Gastroesophageal sphincter (tissue), 4 donors: ENCODE data around the gene UFM1. TPM values are rescaled to one million over a fixed set of nuclear protein-coding genes. Genes with fewer than 3 reads are reported as not detected.

ENCODE experiments used
- ATAC-seq: fragments of 150-250 bp; one replicate; pipeline ENCODE4 v1.9.1; 2016; ENCODE audit warnings: mild to moderate bottlenecking, moderate library complexity
- H3K27ac ChIP-seq, 4 donors: fragments of 200-600 bp; sonication (generic) in 3 of 4; 1 replicate in 3 of 4; 2 replicates in 1 of 4; pipeline ENCODE4 v1.5.1; 2016 to 2019
- H3K27me3 ChIP-seq: fragments of 200-600 bp; sonication (generic); one replicate; pipeline ENCODE4 v1.5.1; 2019
- H3K36me3 ChIP-seq, 2 donors: fragments of 200-600 bp; sonication (generic); one replicate each; pipeline ENCODE4 v1.5.1; 2019; ENCODE audit warnings: control low read depth in 1 of 2
- H3K4me1 ChIP-seq, 3 donors: fragments of 200-600 bp; sonication (generic); 1 replicate in 2 of 3; 2 replicates in 1 of 3; pipeline ENCODE4 v1.5.1; 2016 to 2019; ENCODE audit warnings: control low read depth in 2 of 3
- H3K4me3 ChIP-seq, 2 donors: fragments of 200-600 bp; sonication (generic); one replicate each; pipeline ENCODE4 v1.5.1; 2019; ENCODE audit warnings: mild to moderate bottlenecking in 1 of 2, moderate library complexity in 1 of 2
- H3K9me3 ChIP-seq, 3 donors: fragments of 200-600 bp; sonication (generic); one replicate each; pipeline ENCODE4 v1.5.1; 2017 to 2019; ENCODE audit warnings: control low read depth in 2 of 3
- EP300 ChIP-seq: sonication (generic); formaldehyde crosslinking; IDR thresholded peaks from one replicate; pipeline ENCODE4 v1.6.1; 2017; ENCODE audit warnings: antibody characterized with exemption, mild to moderate bottlenecking
- POLR2A ChIP-seq, 2 donors: fragments of 450-650 bp; IDR thresholded peaks; one replicate each; pipeline ENCODE4 v1.6.1; 2017; ENCODE audit warnings: antibody characterized with exemption in 2 of 2, mild to moderate bottlenecking in 2 of 2, moderate library complexity in 1 of 2
- POLR2AphosphoS5 ChIP-seq: sonication (generic); formaldehyde crosslinking; IDR thresholded peaks from one replicate; pipeline ENCODE4 v1.6.1; 2017; ENCODE audit warnings: antibody characterized with exemption
- WGBS, 2 donors: methylation state at CpG; one replicate each; pipeline ENCODE4 v1.1.5; 2018; ENCODE audit warnings: low coverage in 1 of 2; 5-methylcytosine and 5-hydroxymethylcytosine counted together
- total RNA-seq, 4 donors: library from RNA; depleted of rRNA; stranded (reverse); fragments of >200 nt; gene quantifications; one replicate each; pipeline ENCODE4 v1.1.0, GENCODE V29; 2016
- TF ChIP-seq, protein P1 (sequence below), 4 experiments: fragments of 200-600 bp in 2 of 4; fragments of 450-650 bp in 2 of 4; sonication (generic) in 1 of 4; IDR thresholded peaks; one replicate each; pipeline ENCODE4 v1.5.1; 2017 to 2019; ENCODE audit warnings: antibody characterized with exemption in 4 of 4, mild to moderate bottlenecking in 2 of 4, moderate library complexity in 2 of 4

The UFM1 gene
- total RNA-seq, 4 donors from 2014 or later = 37.9 to 66.2 (median 55.0) TPM

DNA sequence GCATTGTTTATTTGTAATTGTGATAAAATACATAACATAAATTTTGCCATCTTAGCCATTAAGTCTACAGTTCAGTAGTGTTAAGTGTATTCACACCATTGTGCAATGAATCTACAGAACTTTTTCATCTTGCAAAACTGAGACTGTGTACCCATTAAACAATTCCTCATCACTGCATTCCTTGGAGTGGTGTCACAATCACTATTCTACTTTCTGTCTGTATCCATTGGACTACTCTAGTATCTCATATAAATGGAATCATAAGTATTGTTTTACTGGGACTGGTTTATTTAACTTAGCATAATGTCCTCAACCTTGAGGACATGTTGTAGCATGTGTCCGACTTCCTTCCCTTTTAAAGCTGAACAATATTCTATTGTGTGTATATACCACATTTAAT is 36.8 kb downstream of the UFM1 start:
- 78 to 90% methylated on average over 1 of the region's 1 CpG for WGBS, 2 donors
- Histone ChIP-seq H3K4me1 (no peaks in the 10 kb centered on the region), H3K27ac (no peak overlapping the region), H3K36me3 (no peaks in the 10 kb centered on the region), H3K4me3 (no peak overlapping the region), H3K9me3 (peaks cover 0 to 2% (median 0%) of the 10 kb centered on the region in 3 donors), H3K27me3 (no peaks in the 10 kb centered on the region)
- no peak for ATAC-seq
- TF ChIP-seq POLR2A (IDR thresholded peaks at IDR 0.05) (no peak), POLR2AphosphoS5 (no peak), EP300 (no peak)
- TF ChIP-seq, protein P1, sequence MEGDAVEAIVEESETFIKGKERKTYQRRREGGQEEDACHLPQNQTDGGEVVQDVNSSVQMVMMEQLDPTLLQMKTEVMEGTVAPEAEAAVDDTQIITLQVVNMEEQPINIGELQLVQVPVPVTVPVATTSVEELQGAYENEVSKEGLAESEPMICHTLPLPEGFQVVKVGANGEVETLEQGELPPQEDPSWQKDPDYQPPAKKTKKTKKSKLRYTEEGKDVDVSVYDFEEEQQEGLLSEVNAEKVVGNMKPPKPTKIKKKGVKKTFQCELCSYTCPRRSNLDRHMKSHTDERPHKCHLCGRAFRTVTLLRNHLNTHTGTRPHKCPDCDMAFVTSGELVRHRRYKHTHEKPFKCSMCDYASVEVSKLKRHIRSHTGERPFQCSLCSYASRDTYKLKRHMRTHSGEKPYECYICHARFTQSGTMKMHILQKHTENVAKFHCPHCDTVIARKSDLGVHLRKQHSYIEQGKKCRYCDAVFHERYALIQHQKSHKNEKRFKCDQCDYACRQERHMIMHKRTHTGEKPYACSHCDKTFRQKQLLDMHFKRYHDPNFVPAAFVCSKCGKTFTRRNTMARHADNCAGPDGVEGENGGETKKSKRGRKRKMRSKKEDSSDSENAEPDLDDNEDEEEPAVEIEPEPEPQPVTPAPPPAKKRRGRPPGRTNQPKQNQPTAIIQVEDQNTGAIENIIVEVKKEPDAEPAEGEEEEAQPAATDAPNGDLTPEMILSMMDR (IDR thresholded peaks at IDR 0.05) = no peak

DNA sequence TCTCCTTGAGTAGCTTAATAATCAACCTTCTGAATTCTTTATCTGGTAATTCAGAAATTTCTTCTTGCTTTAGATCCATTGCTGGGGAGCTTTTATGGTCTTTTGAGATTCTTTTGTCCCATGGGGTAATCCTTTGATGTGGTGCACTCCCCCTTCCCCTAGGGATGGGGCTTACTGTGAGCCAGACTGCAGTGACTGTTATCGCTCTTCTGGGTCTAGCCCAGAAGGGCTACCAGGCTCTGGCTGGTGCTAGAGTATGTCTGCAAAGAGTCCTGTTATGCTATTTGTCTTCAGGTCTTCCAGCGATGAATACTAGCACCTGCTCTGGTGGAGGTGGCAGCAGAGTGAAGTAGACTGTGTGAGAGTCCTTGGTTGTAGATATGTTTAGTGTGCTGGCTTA is 41.7 kb downstream of the UFM1 start:
- WGBS, 2 donors = no CpG with 5 or more reads among the region's 2 CpGs
- H3K27me3 ChIP-seq = no peaks in the 10 kb centered on the region
- H3K9me3 ChIP-seq = peaks cover 0 to 2% (median 0%) of the 10 kb centered on the region in 3 donors
- H3K36me3 ChIP-seq = no peaks in the 10 kb centered on the region
- H3K27ac ChIP-seq = no peak overlapping the region
- TF ChIP-seq EP300 = no peak
- TF ChIP-seq POLR2AphosphoS5 = no peak
- TF ChIP-seq, protein P1 (IDR thresholded peaks at IDR 0.05) = no peak
- TF ChIP-seq POLR2A (IDR thresholded peaks at IDR 0.05) = no peak
- ATAC-seq = no peak
- no peaks in the 10 kb centered on the region for H3K4me1 ChIP-seq
- H3K4me3 ChIP-seq = no peak overlapping the region

DNA sequence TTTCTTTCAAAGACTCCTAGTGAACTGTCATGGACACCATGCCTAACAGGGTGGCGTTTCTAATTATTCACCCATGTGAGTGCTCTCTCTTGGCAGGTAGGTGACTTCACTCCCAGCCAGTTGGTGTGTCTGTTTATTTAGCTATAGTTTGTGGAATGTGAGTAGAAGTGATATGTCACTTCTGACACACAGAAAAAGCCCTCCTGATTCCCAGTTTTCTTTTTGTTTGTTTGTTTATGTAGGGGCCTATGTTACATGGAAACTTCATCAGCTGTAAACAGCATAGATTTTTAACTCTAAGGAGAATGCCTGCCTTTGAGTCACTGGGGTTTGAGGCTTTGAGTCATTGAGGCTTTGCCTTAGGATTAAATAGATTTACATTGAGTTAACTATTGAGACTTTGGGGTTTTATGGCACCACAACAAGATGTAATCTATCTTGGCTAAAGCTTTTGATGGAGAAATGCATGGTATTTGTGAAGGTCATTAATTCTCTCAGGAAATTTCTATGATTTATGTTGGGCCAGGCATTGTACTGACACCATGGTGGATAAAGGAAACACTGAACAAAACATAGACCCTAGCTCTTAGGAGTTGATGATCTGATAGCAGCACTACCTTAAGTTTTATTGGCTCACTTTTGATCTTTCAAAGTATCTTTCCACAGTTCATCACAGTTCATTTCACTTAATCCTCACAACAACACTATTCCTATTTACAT is 45.3 kb downstream of the UFM1 start:
- H3K4me3 ChIP-seq = no peak overlapping the region
- no peaks in the 10 kb centered on the region for H3K4me1 ChIP-seq
- H3K36me3 ChIP-seq = no peaks in the 10 kb centered on the region
- WGBS, 2 donors = 36 to 50% methylated on average over 1 of the region's 1 CpG
- H3K9me3 ChIP-seq = peaks cover 0 to 2% (median 0%) of the 10 kb centered on the region in 3 donors
- TF ChIP-seq POLR2A (IDR thresholded peaks at IDR 0.05) (no peak), POLR2AphosphoS5 (no peak)
- TF ChIP-seq, protein P1 (IDR thresholded peaks at IDR 0.05) = no peak
- no peak for ATAC-seq
- no peaks in the 10 kb centered on the region for H3K27me3 ChIP-seq
- no peak overlapping the region for H3K27ac ChIP-seq

DNA sequence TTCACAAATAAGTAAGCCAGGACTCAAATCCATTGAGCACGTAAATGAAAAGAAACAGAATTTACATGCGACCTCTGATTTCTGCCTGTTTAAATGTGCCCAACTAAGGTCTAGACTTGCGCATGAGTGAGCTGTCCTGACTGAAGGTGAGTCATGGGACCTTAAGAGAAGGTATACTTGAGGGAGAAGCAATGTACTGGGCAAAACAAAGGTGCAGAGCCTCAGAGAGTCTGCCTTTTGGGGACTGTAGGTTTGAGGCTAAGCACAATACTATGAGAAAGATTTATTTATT is 45.8 kb downstream of the UFM1 start:
- Histone ChIP-seq H3K9me3 (peaks cover 0 to 2% (median 0%) of the 10 kb centered on the region in 3 donors), H3K27ac (no peak overlapping the region), H3K4me1 (no peaks in the 10 kb centered on the region), H3K27me3 (no peaks in the 10 kb centered on the region), H3K36me3 (no peaks in the 10 kb centered on the region), H3K4me3 (no peak overlapping the region)
- no peak for ATAC-seq
- WGBS, 2 donors = 97 to 100% methylated on average over 2 to 3 of the region's 3 CpGs
- no peak for TF ChIP-seq EP300
- TF ChIP-seq, protein P1 (IDR thresholded peaks at IDR 0.05) = no peak
- TF ChIP-seq POLR2A (IDR thresholded peaks at IDR 0.05) = no peak
- no peak for TF ChIP-seq POLR2AphosphoS5

DNA sequence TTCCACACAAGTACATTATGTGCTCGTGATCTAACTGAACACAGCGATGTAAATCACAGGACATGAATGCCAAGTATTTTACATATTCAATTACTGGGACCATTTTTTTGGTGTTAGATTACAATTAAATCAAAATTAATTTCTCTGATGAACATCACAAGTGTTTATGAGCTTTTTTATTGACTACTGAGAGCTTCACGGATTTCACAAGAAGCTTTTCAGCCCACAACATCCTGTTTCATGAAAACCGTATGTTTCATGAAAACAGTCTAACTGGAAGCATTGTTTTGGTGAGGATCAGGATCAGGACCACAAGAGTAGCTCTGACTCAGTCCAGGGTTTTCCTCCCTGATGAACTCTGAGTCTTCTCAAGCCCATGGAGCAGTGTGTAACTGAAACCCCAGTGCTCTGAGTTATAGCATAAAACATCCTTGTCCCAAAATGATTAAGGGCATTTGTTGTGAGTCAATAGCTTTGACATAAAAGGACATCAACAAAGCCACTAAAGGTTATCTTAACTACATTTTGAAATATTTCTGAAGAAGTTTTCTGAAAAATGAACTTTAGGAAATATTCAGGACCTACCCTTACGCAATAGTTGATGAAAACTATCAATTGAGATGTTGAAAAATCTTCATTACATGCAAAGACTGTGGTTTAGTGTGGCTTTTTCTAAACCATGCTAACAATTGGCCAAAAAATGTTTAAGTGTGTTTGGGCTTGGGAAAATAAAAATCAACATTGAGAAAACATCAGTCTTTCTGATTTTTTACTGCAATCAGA is 49.3 kb downstream of the UFM1 start:
- Histone ChIP-seq H3K36me3 (no peaks in the 10 kb centered on the region), H3K4me1 (no peaks in the 10 kb centered on the region), H3K4me3 (no peak overlapping the region), H3K9me3 (no peaks in the 10 kb centered on the region), H3K27me3 (no peaks in the 10 kb centered on the region), H3K27ac (no peak overlapping the region)
- no peak for ATAC-seq
- 39 to 69% methylated on average over 5 of the region's 5 CpGs for WGBS, 2 donors
- TF ChIP-seq POLR2AphosphoS5 = no peak
- TF ChIP-seq, protein P1 (IDR thresholded peaks at IDR 0.05) = no peak
- no peak for TF ChIP-seq POLR2A (IDR thresholded peaks at IDR 0.05)
- TF ChIP-seq EP300 = no peak
